CD4-positive, alpha-beta T cell treated with Interferon alpha-2 for 1 hour (primary cell): Measurements from ENCODE around the gene SPATA3.

Experiments
- DNase-seq, 2 donors: peaks; one replicate each; pipeline ENCODE4 v3.0.0-alpha.2; 2020 to 2022

The SPATA3 gene

GRCh38 chr2:230968921-230969658 is 26.8 kb upstream of the SPATA3 start:
- DNase-seq = no peak

- DNase-seq = no peak
Observed at GRCh38 chr2:230969659-230970015, 26.3 kb upstream of the SPATA3 start.

- no peak for DNase-seq
Observed at GRCh38 chr2:230972046-230972445, 23.9 kb upstream of the SPATA3 start.

GRCh38 chr2:230974096-230974913 is 21.6 kb upstream of the SPATA3 start:
- DNase-seq = peak; percentile 73 to 85

GRCh38 chr2:230975927-230976326 is 20.0 kb upstream of the SPATA3 start:
- no peak for DNase-seq

GRCh38 chr2:230976671-230977171 is 19.2 kb upstream of the SPATA3 start:
- DNase-seq = no peak

GRCh38 chr2:230980468-230980867 is 15.5 kb upstream of the SPATA3 start:
- DNase-seq = no peak

- peak in 1 of 2 donors; percentile 36 for DNase-seq
Observed at GRCh38 chr2:230981704-230982103, 14.2 kb upstream of the SPATA3 start.

GRCh38 chr2:230982126-230982525 is 13.8 kb upstream of the SPATA3 start:
- no peak for DNase-seq

GRCh38 chr2:230982528-230982927 is 13.4 kb upstream of the SPATA3 start:
- DNase-seq = no peak

- DNase-seq = no peak
Observed at GRCh38 chr2:230983566-230983965, 12.4 kb upstream of the SPATA3 start.

GRCh38 chr2:230984393-230985220 is 11.3 kb upstream of the SPATA3 start:
- DNase-seq = no peak

GRCh38 chr2:230985519-230986231 is 10.2 kb upstream of the SPATA3 start:
- no peak for DNase-seq

GRCh38 chr2:230986520-230987136 is 9.3 kb upstream of the SPATA3 start:
- DNase-seq = no peak

GRCh38 chr2:230987137-230988020 is 8.5 kb upstream of the SPATA3 start:
- DNase-seq = peak; percentile 67 to 74

GRCh38 chr2:230989731-230990130 is 6.2 kb upstream of the SPATA3 start:
- no peak for DNase-seq

- no peak for DNase-seq
Observed at GRCh38 chr2:230990131-230990898, 5.6 kb upstream of the SPATA3 start.

- no peak for DNase-seq
Observed at GRCh38 chr2:230990899-230991150, 5.1 kb upstream of the SPATA3 start.

GRCh38 chr2:230991598-230991997 is 4.3 kb upstream of the SPATA3 start:
- no peak for DNase-seq

GRCh38 chr2:230996661-230997060 is 740 bp downstream of the SPATA3 start:
- DNase-seq = no peak

- DNase-seq = no peak
Observed at GRCh38 chr2:230998882-230999281, 3.0 kb downstream of the SPATA3 start.
